Erythroblast (primary cell): ENCODE data around the gene NRM.

Experiments
- DNase-seq, 2 experiments: peaks; one replicate each; lab custom pipeline; 2025; lab: John Stamatoyannopoulos, UW
- GATA1 ChIP-seq: IDR thresholded peaks from 2 replicates; pipeline ENCODE4 v1.6.1; 2011; ENCODE audit warnings: low read depth, mild to moderate bottlenecking, control low read depth, low read length, moderate library complexity
- POLR2A ChIP-seq: IDR thresholded peaks from 2 replicates; pipeline ENCODE4 v1.6.1; 2011; ENCODE audit warnings: mild to moderate bottlenecking, low read length

NRM gene

GRCh38 chr6:30647242-30648116, 43.3 kb downstream of the NRM start:
- TF ChIP-seq GATA1 = no peak
- peak; percentile 50 for TF ChIP-seq POLR2A
- DNase-seq = peak; percentile 83 to 84

GRCh38 chr6:30646450-30647241, 44.1 kb downstream of the NRM start, which contains the start of gene C6orf136:
Gene C6orf136 (plus strand): TSS chr6:30647133. CDS start chr6:30647232, 99 bp downstream.
- TF ChIP-seq POLR2A = no peak

GRCh38 chr6:30645989-30646388, 44.8 kb downstream of the NRM start:
- DNase-seq = no peak
- TF ChIP-seq GATA1 = no peak

More at GRCh38 chr6:30646450-30647241, 44.1 kb downstream of the NRM start, which contains the start of gene C6orf136:
- DNase-seq = peak; percentile 94 to 95

- TF ChIP-seq GATA1 = no peak
- no peak for DNase-seq
These were observed 46.0 kb downstream of the NRM start for GRCh38 chr6:30644769-30645168.

- no peak for DNase-seq
- no peak for TF ChIP-seq POLR2A
- TF ChIP-seq GATA1 = no peak
These were observed 47.1 kb downstream of the NRM start for GRCh38 chr6:30643656-30644055.

- TF ChIP-seq POLR2A (no peak), GATA1 (no peak)
- no peak for DNase-seq
These were observed 49.7 kb downstream of the NRM start for GRCh38 chr6:30641048-30641447.

- DNase-seq = no peak
- no peak for TF ChIP-seq POLR2A
- no peak for TF ChIP-seq GATA1
These were observed 50.3 kb downstream of the NRM start for GRCh38 chr6:30640481-30640880.
